Sigmoid colon (tissue), 7 donors: ENCODE results near the gene MAD2L2. TPM values are rescaled to one million over a fixed set of nuclear protein-coding genes. Genes with fewer than 3 reads are reported as not detected.

ENCODE experiments used
- DNase-seq: peaks from one replicate; pipeline ENCODE4 v3.0.0-alpha.2; 2019
- H3K27ac ChIP-seq, 4 donors: fragments of 200-600 bp; sonication (generic); one replicate each; pipeline ENCODE4 v1.5.1; 2016 to 2019; ENCODE audit warnings: mild to moderate bottlenecking in 1 of 4
- H3K27me3 ChIP-seq, 3 donors: fragments of 200-600 bp; sonication (generic); one replicate each; pipeline ENCODE4 v1.5.1; 2019; ENCODE audit warnings: mild to moderate bottlenecking in 1 of 3
- H3K36me3 ChIP-seq, 4 donors: fragments of 200-600 bp; sonication (generic); one replicate each; pipeline ENCODE4 v1.5.1; 2016 to 2019
- H3K4me1 ChIP-seq, 4 donors: fragments of 200-600 bp; sonication (generic); one replicate each; pipeline ENCODE4 v1.5.1; 2017 to 2019
- H3K4me3 ChIP-seq, 4 donors: fragments of 200-600 bp; sonication (generic); one replicate each; pipeline ENCODE4 v1.5.1; 2017 to 2019; ENCODE audit warnings: mild to moderate bottlenecking in 2 of 4, moderate library complexity in 1 of 4
- H3K9me3 ChIP-seq, 4 donors: fragments of 200-600 bp in 3 of 4; sonication (generic) in 3 of 4; one replicate each; pipeline versions ENCODE4 v1.5.1 to v1.6.1; 2013 to 2019
- EP300 ChIP-seq, 4 donors: sonication (generic); formaldehyde crosslinking; IDR thresholded peaks; one replicate each; pipeline ENCODE4 v1.6.1; 2017; ENCODE audit warnings: antibody characterized with exemption in 4 of 4
- POLR2A ChIP-seq, 2 donors: fragments of 450-650 bp; IDR thresholded peaks; one replicate each; pipeline ENCODE4 v1.6.1; 2016; ENCODE audit warnings: antibody characterized with exemption in 2 of 2, mild to moderate bottlenecking in 2 of 2, moderate library complexity in 2 of 2
- POLR2AphosphoS5 ChIP-seq, 4 donors: sonication (generic); formaldehyde crosslinking; IDR thresholded peaks; one replicate each; pipeline ENCODE4 v1.6.1; 2017; ENCODE audit warnings: antibody characterized with exemption in 4 of 4
- WGBS, 2 donors: extraction: QIAGEN DNeasy Blood & Tissue Kit; methylation state at CpG; one replicate each; pipeline ENCODE4 v1.1.7; 2013; 5-methylcytosine and 5-hydroxymethylcytosine counted together
- intact Hi-C: fragments of 100-400 bp; cut with DNase I; formaldehyde crosslinking; loops from one replicate; pipeline ENCODE4 v1.15.1; 2023
- polyA plus RNA-seq, 3 donors: library from polyadenylated mRNA; stranded (reverse); fragments of 200-250 nt; gene quantifications; one replicate each; pipeline ENCODE4 v1.2.3, GENCODE V29; 2013
- total RNA-seq, 4 donors: library from RNA; depleted of rRNA; stranded (reverse); fragments of >200 nt; gene quantifications; one replicate each; pipeline ENCODE4 v1.1.0, GENCODE V29; 2016
- TF ChIP-seq, protein P1 (sequence below), 4 experiments: fragments of 450-650 bp in 3 of 4; fragments of 200-600 bp in 1 of 4; IDR thresholded peaks; one replicate each; pipeline ENCODE4 v1.5.1; 2016 to 2019; ENCODE audit warnings: antibody characterized with exemption in 4 of 4, mild to moderate bottlenecking in 3 of 4, moderate library complexity in 2 of 4
- donor health status: healthy with polysubstance abuse.
- donor health status: Bipolar disorder and iron deficiency.
- donor health status: healthy.

MAD2L2 gene
- total and polyA plus RNA-seq, 7 donors, result 8.8 to 57.9 (median 28.2) TPM

- 55 to 66% methylated on average over 15 of the region's 15 CpGs for WGBS, 2 donors
- no peak overlapping the region for H3K27ac ChIP-seq
- intact Hi-C loops, result no loop called here
- H3K9me3 ChIP-seq, result no peaks in the 10 kb centered on the region
- TF ChIP-seq, protein P1, sequence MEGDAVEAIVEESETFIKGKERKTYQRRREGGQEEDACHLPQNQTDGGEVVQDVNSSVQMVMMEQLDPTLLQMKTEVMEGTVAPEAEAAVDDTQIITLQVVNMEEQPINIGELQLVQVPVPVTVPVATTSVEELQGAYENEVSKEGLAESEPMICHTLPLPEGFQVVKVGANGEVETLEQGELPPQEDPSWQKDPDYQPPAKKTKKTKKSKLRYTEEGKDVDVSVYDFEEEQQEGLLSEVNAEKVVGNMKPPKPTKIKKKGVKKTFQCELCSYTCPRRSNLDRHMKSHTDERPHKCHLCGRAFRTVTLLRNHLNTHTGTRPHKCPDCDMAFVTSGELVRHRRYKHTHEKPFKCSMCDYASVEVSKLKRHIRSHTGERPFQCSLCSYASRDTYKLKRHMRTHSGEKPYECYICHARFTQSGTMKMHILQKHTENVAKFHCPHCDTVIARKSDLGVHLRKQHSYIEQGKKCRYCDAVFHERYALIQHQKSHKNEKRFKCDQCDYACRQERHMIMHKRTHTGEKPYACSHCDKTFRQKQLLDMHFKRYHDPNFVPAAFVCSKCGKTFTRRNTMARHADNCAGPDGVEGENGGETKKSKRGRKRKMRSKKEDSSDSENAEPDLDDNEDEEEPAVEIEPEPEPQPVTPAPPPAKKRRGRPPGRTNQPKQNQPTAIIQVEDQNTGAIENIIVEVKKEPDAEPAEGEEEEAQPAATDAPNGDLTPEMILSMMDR (IDR thresholded peaks at IDR 0.05), result no peak
- TF ChIP-seq POLR2AphosphoS5 (IDR thresholded peaks at IDR 0.05) (no peak), POLR2A (IDR thresholded peaks at IDR 0.05) (no peak), EP300 (IDR thresholded peaks at IDR 0.05) (no peak)
- H3K36me3 ChIP-seq, result no peaks in the 10 kb centered on the region
- no peak overlapping the region for H3K4me3 ChIP-seq
- DNase-seq, result no peak
- peaks cover 0 to 29% (median 8%) of the 10 kb centered on the region in 3 donors for H3K27me3 ChIP-seq
- no peaks in the 10 kb centered on the region for H3K4me1 ChIP-seq
Observed at GRCh38 chr1:11629184-11630016, 51.5 kb downstream of the MAD2L2 start.

- Histone ChIP-seq H3K27me3 (peaks cover 0 to 28% (median 8%) of the 10 kb centered on the region in 3 donors), H3K4me1 (no peaks in the 10 kb centered on the region), H3K4me3 (no peak overlapping the region), H3K27ac (no peak overlapping the region), H3K36me3 (no peaks in the 10 kb centered on the region), H3K9me3 (no peaks in the 10 kb centered on the region)
- WGBS, 2 donors, result 91 to 94% methylated on average over 7 of the region's 7 CpGs
- intact Hi-C loops, result no loop called here
- no peak for DNase-seq
- TF ChIP-seq POLR2A (IDR thresholded peaks at IDR 0.05) (no peak), EP300 (IDR thresholded peaks at IDR 0.05) (no peak), POLR2AphosphoS5 (IDR thresholded peaks at IDR 0.05) (no peak)
- TF ChIP-seq, protein P1 (IDR thresholded peaks at IDR 0.05), result no peak
Observed at GRCh38 chr1:11628767-11629166, 52.2 kb downstream of the MAD2L2 start.

GRCh38 chr1:11626551-11626950 is 54.4 kb downstream of the MAD2L2 start:
- 49 to 70% methylated on average over 3 of the region's 3 CpGs for WGBS, 2 donors
- H3K4me1 ChIP-seq, result no peaks in the 10 kb centered on the region
- intact Hi-C loops, result no loop called here
- no peaks in the 10 kb centered on the region for H3K9me3 ChIP-seq
- peaks cover 0 to 14% (median 6%) of the 10 kb centered on the region in 3 donors for H3K27me3 ChIP-seq
- no peak overlapping the region for H3K4me3 ChIP-seq
- no peak for TF ChIP-seq POLR2AphosphoS5 (IDR thresholded peaks at IDR 0.05)
- no peak for DNase-seq
- H3K36me3 ChIP-seq, result no peaks in the 10 kb centered on the region
- H3K27ac ChIP-seq, result no peak overlapping the region

Other genes starting within 250 kb of the MAD2L2 start
- gene DISP3, start 202.0 kb downstream of the MAD2L2 start, total RNA-seq, result under 1 TPM in 2 of 4 donors, not detected in 2; under 0.01 to 0.28 TPM
- gene DISP3, start 202.0 kb downstream of the MAD2L2 start, polyA plus RNA-seq, result under 1 TPM in 1 of 3 donors, not detected in 2; 0.16 TPM
- gene FBXO2, start 26.7 kb downstream of the MAD2L2 start, total RNA-seq, result 1 to 10 TPM; 3.5 to 9.7 (median 6.7) TPM
- gene FBXO2, start 26.7 kb downstream of the MAD2L2 start, polyA plus RNA-seq, result 1 to 10 TPM in 2 of 3 donors, not detected in 1; 1.2 to 2.8 TPM
- 10 to 100 TPM; 12.5 to 27.3 (median 23.4) TPM for gene FBXO44, start 26.3 kb downstream of the MAD2L2 start, total RNA-seq
- gene FBXO44, start 26.3 kb downstream of the MAD2L2 start, polyA plus RNA-seq, result 10 to 100 TPM in 1 of 3 donors, 1 to 10 TPM in 2; 1.6 to 14.2 (median 3.0) TPM
- 10 to 100 TPM in 3 of 4 donors, 1 to 10 TPM in 1; 9.2 to 19.9 (median 11.5) TPM for gene FBXO6, start 16.9 kb downstream of the MAD2L2 start, total RNA-seq
- 10 to 100 TPM in 1 of 3 donors, 1 to 10 TPM in 2; 6.9 to 17.8 (median 9.0) TPM for gene FBXO6, start 16.9 kb downstream of the MAD2L2 start, polyA plus RNA-seq
- gene DRAXIN, start 10.6 kb upstream of the MAD2L2 start, total RNA-seq, result under 1 TPM in 2 of 4 donors, not detected in 2; 0.28 to 0.36 TPM
- gene DRAXIN, start 10.6 kb upstream of the MAD2L2 start, polyA plus RNA-seq, result under 1 TPM in 1 of 3 donors, not detected in 2; 0.13 TPM
- gene AGTRAP, start 55.0 kb upstream of the MAD2L2 start, total RNA-seq, result 10 to 100 TPM; 22.8 to 58.3 (median 33.6) TPM
- 10 to 100 TPM in 2 of 3 donors, 1 to 10 TPM in 1; 6.7 to 57.3 (median 12.0) TPM for gene AGTRAP, start 55.0 kb upstream of the MAD2L2 start, polyA plus RNA-seq
- 1 to 10 TPM in 2 of 4 donors, under 1 TPM in 1, not detected in 1; 0.66 to 1.8 (median 1.1) TPM for gene C1orf167, start 81.0 kb upstream of the MAD2L2 start, total RNA-seq
- gene C1orf167, start 81.0 kb upstream of the MAD2L2 start, polyA plus RNA-seq, result 1 to 10 TPM; 1.6 to 2.4 (median 2.2) TPM
- gene MTHFR, start 124.8 kb upstream of the MAD2L2 start, total RNA-seq, result 10 to 100 TPM; 16.8 to 38.3 (median 27.9) TPM
- gene MTHFR, start 124.8 kb upstream of the MAD2L2 start, polyA plus RNA-seq, result 10 to 100 TPM in 2 of 3 donors, 1 to 10 TPM in 1; 6.6 to 34.6 (median 13.6) TPM
- 10 to 100 TPM; 12.1 to 19.7 (median 16.1) TPM for gene CLCN6, start 125.0 kb upstream of the MAD2L2 start, total RNA-seq
- 10 to 100 TPM in 1 of 3 donors, 1 to 10 TPM in 2; 3.0 to 17.6 (median 3.7) TPM for gene CLCN6, start 125.0 kb upstream of the MAD2L2 start, polyA plus RNA-seq
- gene NPPA, start 166.6 kb upstream of the MAD2L2 start, total RNA-seq, result not detected
- gene NPPA, start 166.6 kb upstream of the MAD2L2 start, polyA plus RNA-seq, result 1 to 10 TPM in 1 of 3 donors, under 1 TPM in 1, not detected in 1; 0.92 to 8.6 TPM
- not detected for gene NPPB, start 177.8 kb upstream of the MAD2L2 start, total RNA-seq
- 1 to 10 TPM in 2 of 3 donors, not detected in 1; 2.0 to 8.4 TPM for gene NPPB, start 177.8 kb upstream of the MAD2L2 start, polyA plus RNA-seq
- gene KIAA2013, start 245.3 kb upstream of the MAD2L2 start, total RNA-seq, result 10 to 100 TPM; 46.6 to 86.7 (median 66.6) TPM
- gene KIAA2013, start 245.3 kb upstream of the MAD2L2 start, polyA plus RNA-seq, result 10 to 100 TPM; 26.4 to 61.2 (median 28.9) TPM